PC-3 (cell line): Measurements from ENCODE around the gene ZNF384.

Experiments used
- CTCF ChIP-seq: fragments of 300-600 bp; sonication (generic); conservative IDR thresholded peaks from 2 replicates; pipeline ENCODE4 v1.5.1; 2017; ENCODE audit warnings: antibody characterized with exemption, low read depth, mild to moderate bottlenecking, low read length
- EZH2 ChIP-seq: fragments of 300-600 bp; sonication (generic); IDR thresholded peaks from one replicate; pipeline ENCODE4 v1.6.1; 2017; ENCODE audit warnings: antibody characterized with exemption, mild to moderate bottlenecking, low read length; ENCODE audit not compliant: unreplicated experiment
- EZH2phosphoT487 ChIP-seq: fragments of 300-600 bp; sonication (generic); IDR thresholded peaks from 2 replicates; pipeline ENCODE4 v1.6.1; 2018; ENCODE audit warnings: mild to moderate bottlenecking, antibody characterized with exemption, low read length, borderline replicate concordance

- TF ChIP-seq CTCF (no peak), EZH2 (no peak), EZH2phosphoT487 (no peak)
Measured at GRCh38 chr12:6696690-6697583, 7.8 kb upstream of the ZNF384 start.
